ENCODE measurements around the gene CBY1. TPM values are rescaled to one million over a fixed set of nuclear protein-coding genes. Genes with fewer than 3 reads are reported as not detected.

The CBY1 gene
- total and polyA plus RNA-seq, 2 donors (not counting 1 experiment from before 2014, with no cell fraction given), result 6.0 to 20.7 TPM

- CTCF ChIA-PET, result no interaction called here
- H3K36me3 ChIP-seq (replicated peaks in 1 of 2; ENCODE audit: control extremely low read depth in 1 of 2, control insufficient read depth in 1 of 2, extremely low read depth in 1 of 2, insufficient read depth in 2 of 2, low read length in 1 of 2), result peaks cover 0 to 58% of the 10 kb centered on the region in 2 experiments
- TF ChIP-seq EZH2 (IDR thresholded peaks at IDR 0.05; ENCODE audit: borderline replicate concordance, insufficient read depth, low read depth, low read length, poor library complexity, severe bottlenecking) (no peak), CTCF (IDR thresholded peaks at IDR 0.05) (no peak)
- Mint-ChIP-seq H3K9me3 (ENCODE audit: insufficient read depth) (no peaks in the 10 kb centered on the region), H3K27ac (no peak overlapping the region), H3K4me1 (peaks cover 63% of the 10 kb centered on the region), H3K4me3 (no peak overlapping the region), H3K27me3 (no peaks in the 10 kb centered on the region)
- H2AFZ ChIP-seq (ENCODE audit: insufficient read depth, low read depth, low read length, poor library complexity, severe bottlenecking), result no peak overlapping the region
- peaks cover 34 to 35% of the 10 kb centered on the region in 2 donors for H3K4me1 ChIP-seq (ENCODE audit: control insufficient read depth in 2 of 2, insufficient read depth in 2 of 2, low read length in 2 of 2)
- ATAC-seq (ENCODE audit: low read depth), result no peak
- no peak overlapping the region for H3K4me3 ChIP-seq (ENCODE audit: control extremely low read depth in 1 of 5, extremely low read depth in 1 of 5, insufficient read depth in 1 of 5, low read depth in 2 of 5, low read length in 4 of 5)
- 93% methylated on average over 5 of the region's 11 CpGs for WGBS (ENCODE audit: insufficient coverage)
- peaks cover 97% of the 10 kb centered on the region for H3K79me2 ChIP-seq (ENCODE audit: control insufficient read depth, insufficient read depth, low read length)
- no peaks in the 10 kb centered on the region for H3K27me3 ChIP-seq (replicated peaks in 1 of 4; ENCODE audit: control extremely low read depth in 1 of 4, control insufficient read depth in 3 of 4, insufficient read depth in 4 of 4, low read length in 3 of 4)
- H3K27ac ChIP-seq (ENCODE audit: low read length in 2 of 2), result no peak overlapping the region
- H3K4me2 ChIP-seq (replicated peaks; ENCODE audit: low read depth, low read length, poor library complexity, severe bottlenecking), result no peak overlapping the region
- intact Hi-C loops (cut with micrococcal nuclease), result no loop called here
- peaks cover 98% of the 10 kb centered on the region for H4K20me1 ChIP-seq (ENCODE audit: control insufficient read depth, insufficient read depth, low read length, poor library complexity, severe bottlenecking)
- DNase-seq, result no peak
- H3K9ac ChIP-seq (ENCODE audit: low read length), result no peak overlapping the region
- no peaks in the 10 kb centered on the region for H3K9me3 ChIP-seq (ENCODE audit: control extremely low read depth in 1 of 3, control insufficient read depth in 2 of 3, insufficient read depth in 1 of 3, low read length in 2 of 3)
- POLR2A ChIA-PET, result no interaction called here
Measured at GRCh38 chr22:38712486-38713207, 56.2 kb downstream of the CBY1 start.

GRCh38 chr22:38713921-38714320 is 57.5 kb downstream of the CBY1 start:
- POLR2A ChIA-PET, result no interaction called here
- Mint-ChIP-seq H3K4me3 (no peak overlapping the region), H3K4me1 (peaks cover 52% of the 10 kb centered on the region), H3K27me3 (no peaks in the 10 kb centered on the region), H3K27ac (no peak overlapping the region), H3K9me3 (ENCODE audit: insufficient read depth) (no peaks in the 10 kb centered on the region)
- Histone ChIP-seq H3K9me3 (ENCODE audit: control extremely low read depth in 1 of 3, control insufficient read depth in 2 of 3, insufficient read depth in 1 of 3, low read length in 2 of 3) (no peaks in the 10 kb centered on the region), H3K79me2 (ENCODE audit: control insufficient read depth, insufficient read depth, low read length) (peaks cover 84% of the 10 kb centered on the region), H3K27me3 (replicated peaks in 1 of 4; ENCODE audit: control extremely low read depth in 1 of 4, control insufficient read depth in 3 of 4, insufficient read depth in 4 of 4, low read length in 3 of 4) (no peaks in the 10 kb centered on the region), H3K9ac (ENCODE audit: low read length) (no peak overlapping the region), H3K4me1 (ENCODE audit: control insufficient read depth in 2 of 2, insufficient read depth in 2 of 2, low read length in 2 of 2) (peaks cover 22% of the 10 kb centered on the region in 2 donors), H3K4me3 (ENCODE audit: control extremely low read depth in 1 of 5, extremely low read depth in 1 of 5, insufficient read depth in 1 of 5, low read depth in 2 of 5, low read length in 4 of 5) (no peak overlapping the region), H3K4me2 (replicated peaks; ENCODE audit: low read depth, low read length, poor library complexity, severe bottlenecking) (no peak overlapping the region), H3K27ac (ENCODE audit: low read length in 2 of 2) (no peak overlapping the region), H2AFZ (ENCODE audit: insufficient read depth, low read depth, low read length, poor library complexity, severe bottlenecking) (no peak overlapping the region), H3K36me3 (replicated peaks in 1 of 2; ENCODE audit: control extremely low read depth in 1 of 2, control insufficient read depth in 1 of 2, extremely low read depth in 1 of 2, insufficient read depth in 2 of 2, low read length in 1 of 2) (peaks cover 0 to 70% of the 10 kb centered on the region in 2 experiments), H4K20me1 (ENCODE audit: control insufficient read depth, insufficient read depth, low read length, poor library complexity, severe bottlenecking) (peaks cover 85% of the 10 kb centered on the region)
- CTCF ChIA-PET, result interaction anchor here (0.7 kb wide), 1 partner anchor 253 kb away, joined by 3 read pairs; no protein-coding TSS in a partner anchor
- WGBS (ENCODE audit: insufficient coverage), result 97% methylated on average over 7 of the region's 8 CpGs
- DNase-seq, result no peak
- ATAC-seq (ENCODE audit: low read depth), result no peak
- TF ChIP-seq CTCF (IDR thresholded peaks at IDR 0.05) (no peak), EZH2 (IDR thresholded peaks at IDR 0.05; ENCODE audit: borderline replicate concordance, insufficient read depth, low read depth, low read length, poor library complexity, severe bottlenecking) (no peak)
- intact Hi-C loops (cut with micrococcal nuclease), result no loop called here

Data from B cell (primary cell).